ENCODE data around the gene CWC27. TPM values are rescaled to one million over a fixed set of nuclear protein-coding genes. Genes with fewer than 3 reads are reported as not detected.
"Not testable (repeated sequence)": the region's sequence is repeated elsewhere in the genome, so short reads cannot be mapped to it uniquely, and the experiment has no call there.

The CWC27 gene
- total and polyA plus RNA-seq, 2 of the 13 experiments (the other 11 are each of a cell fraction or from before 2014, with no cell fraction given), result 21.1 to 25.7 TPM

DNA sequence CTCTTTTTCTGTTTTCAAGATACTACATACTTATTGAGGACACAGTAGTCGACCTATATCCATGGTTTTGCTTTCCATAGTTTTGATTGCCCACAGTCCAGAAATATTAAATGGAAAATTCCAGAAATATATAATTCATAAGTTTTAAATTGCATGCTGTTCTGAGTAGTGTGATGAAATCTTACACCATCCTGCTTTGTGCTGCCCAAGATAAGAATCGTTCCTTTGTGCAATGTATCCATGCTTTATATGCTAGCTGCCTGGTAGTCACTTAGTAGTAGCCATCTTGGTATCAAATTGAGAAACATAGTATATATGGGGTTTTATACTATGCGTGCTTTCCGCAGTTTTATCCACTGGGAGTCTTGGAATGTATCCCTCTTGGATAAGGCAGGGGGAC is 59.0 kb downstream of the CWC27 start:
- Histone ChIP-seq H3K36me3 (replicated peaks in 1 of 2; ENCODE audit: control insufficient read depth in 1 of 2, insufficient read depth in 2 of 2, low read length in 2 of 2) (no peaks in the 10 kb centered on the region; a peak in 1 of 5 replicates), H3K9ac (ENCODE audit: insufficient read depth, low read depth, low read length) (no peak overlapping the region), H3K4me1 (ENCODE audit: insufficient read depth, low read length) (no peaks in the 10 kb centered on the region), H3K4me3 (replicated peaks in 1 of 3; ENCODE audit: insufficient read depth in 1 of 3, low read depth in 2 of 3, low read length in 3 of 3) (no peak overlapping the region), H3K4me2 (ENCODE audit: low read depth, low read length) (no peak overlapping the region), H3K79me2 (ENCODE audit: insufficient read depth, low read length) (no peaks in the 10 kb centered on the region), H3K27ac (ENCODE audit: extremely low read length, insufficient read depth, low read length) (no peak overlapping the region), H4K20me1 (ENCODE audit: insufficient read depth, low read length) (no peaks in the 10 kb centered on the region), H3K27me3 (ENCODE audit: control insufficient read depth in 1 of 2, insufficient read depth in 2 of 2, low read length in 2 of 2) (no peaks in the 10 kb centered on the region), H2AFZ (ENCODE audit: low read length) (no peak overlapping the region), H3K9me3 (ENCODE audit: low read length) (no peaks in the 10 kb centered on the region)
- DNase-seq (ENCODE audit: low spot score) (no peak), FAIRE-seq (no peak), ATAC-seq (no peak)
- intact Hi-C loops (cut with micrococcal nuclease; ENCODE audit: unreplicated experiment) (no loop called here), in situ Hi-C loops (cut with HindIII; ENCODE audit: extremely low pct_ligation_motif_present, low pct_unique_long_range_greater_than_20kb) (no loop called here)
- TF ChIP-seq ZNF644 (CRISPR knock-in tag; IDR thresholded peaks at IDR 0.05; ENCODE audit: low read depth) (no peak), YY1 (IDR thresholded peaks at IDR 0.05; ENCODE audit: insufficient read depth, insufficient replicate concordance, low read depth, low read length) (no peak), ZSCAN31 (CRISPR knock-in tag; IDR thresholded peaks at IDR 0.05; ENCODE audit: low read depth) (no peak), HNRNPUL1 (IDR thresholded peaks at IDR 0.05; ENCODE audit: low read depth, low read length) (no peak)
- TF ChIP-seq, protein P1, sequence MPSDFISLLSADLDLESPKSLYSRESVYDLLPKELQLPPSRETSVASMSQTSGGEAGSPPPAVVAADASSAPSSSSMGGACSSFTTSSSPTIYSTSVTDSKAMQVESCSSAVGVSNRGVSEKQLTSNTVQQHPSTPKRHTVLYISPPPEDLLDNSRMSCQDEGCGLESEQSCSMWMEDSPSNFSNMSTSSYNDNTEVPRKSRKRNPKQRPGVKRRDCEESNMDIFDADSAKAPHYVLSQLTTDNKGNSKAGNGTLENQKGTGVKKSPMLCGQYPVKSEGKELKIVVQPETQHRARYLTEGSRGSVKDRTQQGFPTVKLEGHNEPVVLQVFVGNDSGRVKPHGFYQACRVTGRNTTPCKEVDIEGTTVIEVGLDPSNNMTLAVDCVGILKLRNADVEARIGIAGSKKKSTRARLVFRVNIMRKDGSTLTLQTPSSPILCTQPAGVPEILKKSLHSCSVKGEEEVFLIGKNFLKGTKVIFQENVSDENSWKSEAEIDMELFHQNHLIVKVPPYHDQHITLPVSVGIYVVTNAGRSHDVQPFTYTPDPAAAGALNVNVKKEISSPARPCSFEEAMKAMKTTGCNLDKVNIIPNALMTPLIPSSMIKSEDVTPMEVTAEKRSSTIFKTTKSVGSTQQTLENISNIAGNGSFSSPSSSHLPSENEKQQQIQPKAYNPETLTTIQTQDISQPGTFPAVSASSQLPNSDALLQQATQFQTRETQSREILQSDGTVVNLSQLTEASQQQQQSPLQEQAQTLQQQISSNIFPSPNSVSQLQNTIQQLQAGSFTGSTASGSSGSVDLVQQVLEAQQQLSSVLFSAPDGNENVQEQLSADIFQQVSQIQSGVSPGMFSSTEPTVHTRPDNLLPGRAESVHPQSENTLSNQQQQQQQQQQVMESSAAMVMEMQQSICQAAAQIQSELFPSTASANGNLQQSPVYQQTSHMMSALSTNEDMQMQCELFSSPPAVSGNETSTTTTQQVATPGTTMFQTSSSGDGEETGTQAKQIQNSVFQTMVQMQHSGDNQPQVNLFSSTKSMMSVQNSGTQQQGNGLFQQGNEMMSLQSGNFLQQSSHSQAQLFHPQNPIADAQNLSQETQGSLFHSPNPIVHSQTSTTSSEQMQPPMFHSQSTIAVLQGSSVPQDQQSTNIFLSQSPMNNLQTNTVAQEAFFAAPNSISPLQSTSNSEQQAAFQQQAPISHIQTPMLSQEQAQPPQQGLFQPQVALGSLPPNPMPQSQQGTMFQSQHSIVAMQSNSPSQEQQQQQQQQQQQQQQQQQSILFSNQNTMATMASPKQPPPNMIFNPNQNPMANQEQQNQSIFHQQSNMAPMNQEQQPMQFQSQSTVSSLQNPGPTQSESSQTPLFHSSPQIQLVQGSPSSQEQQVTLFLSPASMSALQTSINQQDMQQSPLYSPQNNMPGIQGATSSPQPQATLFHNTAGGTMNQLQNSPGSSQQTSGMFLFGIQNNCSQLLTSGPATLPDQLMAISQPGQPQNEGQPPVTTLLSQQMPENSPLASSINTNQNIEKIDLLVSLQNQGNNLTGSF (CRISPR knock-in tag; IDR thresholded peaks at IDR 0.05), result no peak
- BruUV-seq (replicated peaks), result no TSS peak
- ChIA-PET CTCF (ENCODE audit: low intra/inter-chr PET ratio, low total read pairs) (no interaction called here), POLR2A (no interaction called here)
- WGBS (ENCODE audit: low lambda C conversion rate), result 91% methylated on average over 4 of the region's 4 CpGs

DNA sequence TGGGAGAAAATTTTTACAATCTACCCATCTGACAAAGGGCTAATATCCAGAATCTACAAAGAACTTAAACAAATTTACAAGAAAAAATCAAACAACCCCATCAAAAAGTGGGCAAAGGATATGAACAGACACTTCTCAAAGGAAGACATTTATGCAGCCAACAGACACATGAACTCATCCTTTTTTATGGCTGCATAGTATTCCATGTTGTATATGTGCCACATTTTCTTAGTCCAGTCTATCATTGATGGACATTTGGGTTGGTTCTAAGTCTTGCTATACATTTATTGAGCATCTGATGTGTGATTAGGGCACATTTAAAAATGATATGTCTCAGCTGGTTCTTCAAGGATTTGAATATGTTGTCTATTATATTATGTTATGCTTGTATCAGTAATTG is 61.9 kb downstream of the CWC27 start:
- H3K79me2 ChIP-seq (ENCODE audit: insufficient read depth, low read length); DNase-seq (ENCODE audit: low spot score); CTCF ChIA-PET (ENCODE audit: low intra/inter-chr PET ratio, low total read pairs); ATAC-seq; FAIRE-seq; H3K4me1 ChIP-seq (ENCODE audit: insufficient read depth, low read length); H4K20me1 ChIP-seq (ENCODE audit: insufficient read depth, low read length); H3K4me3 ChIP-seq (replicated peaks in 1 of 3; ENCODE audit: insufficient read depth in 1 of 3, low read depth in 2 of 3, low read length in 3 of 3); H3K9me3 ChIP-seq (ENCODE audit: low read length); H3K4me2 ChIP-seq (ENCODE audit: low read depth, low read length); POLR2A ChIA-PET; H2AFZ ChIP-seq (ENCODE audit: low read length); H3K36me3 ChIP-seq (replicated peaks in 1 of 2; ENCODE audit: control insufficient read depth in 1 of 2, insufficient read depth in 2 of 2, low read length in 2 of 2); BruUV-seq (replicated peaks); H3K9ac ChIP-seq (ENCODE audit: insufficient read depth, low read depth, low read length); in situ Hi-C loops (cut with HindIII; ENCODE audit: extremely low pct_ligation_motif_present, low pct_unique_long_range_greater_than_20kb); H3K27ac ChIP-seq (ENCODE audit: extremely low read length, insufficient read depth, low read length); H3K27me3 ChIP-seq (ENCODE audit: control insufficient read depth in 1 of 2, insufficient read depth in 2 of 2, low read length in 2 of 2); intact Hi-C loops (cut with micrococcal nuclease; ENCODE audit: unreplicated experiment): not testable (repeated sequence)
